Measurements from ENCODE around the gene PAPPA2.

PAPPA2 gene

GRCh38 chr1:176556288-176556687 is 93.3 kb downstream of the PAPPA2 start:
- Histone ChIP-seq H3K9me3 (ENCODE audit: low read length) (no peaks in the 10 kb centered on the region), H3K36me3 (ENCODE audit: insufficient read depth, low read length) (no peaks in the 10 kb centered on the region)

GRCh38 chr1:176557543-176558258 is 94.7 kb downstream of the PAPPA2 start:
- no peaks in the 10 kb centered on the region for H3K36me3 ChIP-seq (ENCODE audit: insufficient read depth, low read length)
- no peaks in the 10 kb centered on the region for H3K9me2 ChIP-seq (ENCODE audit: low read depth, low read length)
- H3K79me2 ChIP-seq (ENCODE audit: insufficient read depth, low read length) = no peaks in the 10 kb centered on the region
- H3F3A ChIP-seq (ENCODE audit: insufficient read depth, low read length) = no peaks in the 10 kb centered on the region
- no peak overlapping the region for H3K4me2 ChIP-seq (ENCODE audit: low read length)
- no peak for TF ChIP-seq EZH2 (IDR thresholded peaks at IDR 0.05; ENCODE audit: borderline replicate concordance, low read length)
- H3K27ac ChIP-seq (ENCODE audit: low read depth, low read length, poor library complexity, severe bottlenecking) = no peak overlapping the region
- H3K9me3 ChIP-seq (ENCODE audit: low read length) = no peaks in the 10 kb centered on the region
- H3K27me3 ChIP-seq (ENCODE audit: insufficient read depth, low read length) = no peaks in the 10 kb centered on the region; the same call in 1 of the 2 replicates
- no peaks in the 10 kb centered on the region for H3K4me1 ChIP-seq (ENCODE audit: insufficient read depth, low read length, severe bottlenecking)
- H3K4me3 ChIP-seq (ENCODE audit: low read depth, low read length, poor library complexity, severe bottlenecking) = no peak overlapping the region
- H2AFZ ChIP-seq (ENCODE audit: low read length) = no peak overlapping the region
- H3K9ac ChIP-seq (ENCODE audit: low read length) = no peak overlapping the region
- no peaks in the 10 kb centered on the region for H4K20me1 ChIP-seq (ENCODE audit: insufficient read depth, low read length)

More at GRCh38 chr1:176556288-176556687, 93.3 kb downstream of the PAPPA2 start:
- Histone ChIP-seq H3K9ac (ENCODE audit: low read length) (no peak overlapping the region), H4K20me1 (ENCODE audit: insufficient read depth, low read length) (no peaks in the 10 kb centered on the region), H3K27ac (ENCODE audit: low read depth, low read length, poor library complexity, severe bottlenecking) (no peak overlapping the region), H3F3A (ENCODE audit: insufficient read depth, low read length) (no peaks in the 10 kb centered on the region), H3K9me2 (ENCODE audit: low read depth, low read length) (no peaks in the 10 kb centered on the region), H3K79me2 (ENCODE audit: insufficient read depth, low read length) (no peaks in the 10 kb centered on the region), H3K4me2 (ENCODE audit: low read length) (no peak overlapping the region), H2AFZ (ENCODE audit: low read length) (no peak overlapping the region), H3K4me3 (ENCODE audit: low read depth, low read length, poor library complexity, severe bottlenecking) (no peak overlapping the region), H3K27me3 (ENCODE audit: insufficient read depth, low read length) (no peaks in the 10 kb centered on the region; the same call in 1 of the 2 replicates), H3K4me1 (ENCODE audit: insufficient read depth, low read length, severe bottlenecking) (no peaks in the 10 kb centered on the region)
- TF ChIP-seq CTCF (IDR thresholded peaks at IDR 0.05; ENCODE audit: low read length) (no peak), EZH2 (IDR thresholded peaks at IDR 0.05; ENCODE audit: borderline replicate concordance, low read length) (no peak)

- Histone ChIP-seq H4K20me1 (ENCODE audit: insufficient read depth, low read length) (no peaks in the 10 kb centered on the region), H3K27ac (ENCODE audit: low read depth, low read length, poor library complexity, severe bottlenecking) (no peak overlapping the region), H3K9me3 (ENCODE audit: low read length) (no peaks in the 10 kb centered on the region), H3K9ac (ENCODE audit: low read length) (no peak overlapping the region), H3K36me3 (ENCODE audit: insufficient read depth, low read length) (no peaks in the 10 kb centered on the region), H3K4me1 (ENCODE audit: insufficient read depth, low read length, severe bottlenecking) (no peaks in the 10 kb centered on the region), H3K4me2 (ENCODE audit: low read length) (no peak overlapping the region), H3K79me2 (ENCODE audit: insufficient read depth, low read length) (no peaks in the 10 kb centered on the region), H3K9me2 (ENCODE audit: low read depth, low read length) (no peaks in the 10 kb centered on the region), H2AFZ (ENCODE audit: low read length) (no peak overlapping the region), H3K27me3 (ENCODE audit: insufficient read depth, low read length) (no peaks in the 10 kb centered on the region; the same call in 1 of the 2 replicates), H3F3A (ENCODE audit: insufficient read depth, low read length) (no peaks in the 10 kb centered on the region), H3K4me3 (ENCODE audit: low read depth, low read length, poor library complexity, severe bottlenecking) (no peak overlapping the region)
- TF ChIP-seq EZH2 (IDR thresholded peaks at IDR 0.05; ENCODE audit: borderline replicate concordance, low read length) = no peak
- TF ChIP-seq CTCF (IDR thresholded peaks at IDR 0.05; ENCODE audit: low read length) = no peak
Measured at GRCh38 chr1:176558561-176558960, 95.6 kb downstream of the PAPPA2 start.

- H3K4me3 ChIP-seq (ENCODE audit: low read depth, low read length, poor library complexity, severe bottlenecking) = no peak overlapping the region
- no peaks in the 10 kb centered on the region for H3K36me3 ChIP-seq (ENCODE audit: insufficient read depth, low read length)
- H3K79me2 ChIP-seq (ENCODE audit: insufficient read depth, low read length) = no peaks in the 10 kb centered on the region
- H4K20me1 ChIP-seq (ENCODE audit: insufficient read depth, low read length) = no peaks in the 10 kb centered on the region
- H3K9me2 ChIP-seq (ENCODE audit: low read depth, low read length) = no peaks in the 10 kb centered on the region
- H3K9ac ChIP-seq (ENCODE audit: low read length) = no peak overlapping the region
- no peak for TF ChIP-seq EZH2 (IDR thresholded peaks at IDR 0.05; ENCODE audit: borderline replicate concordance, low read length)
- no peak for TF ChIP-seq CTCF (IDR thresholded peaks at IDR 0.05; ENCODE audit: low read length)
- H3K4me1 ChIP-seq (ENCODE audit: insufficient read depth, low read length, severe bottlenecking) = no peaks in the 10 kb centered on the region
- H3F3A ChIP-seq (ENCODE audit: insufficient read depth, low read length) = no peaks in the 10 kb centered on the region
- no peaks in the 10 kb centered on the region; the same call in 1 of the 2 replicates for H3K27me3 ChIP-seq (ENCODE audit: insufficient read depth, low read length)
- H3K27ac ChIP-seq (ENCODE audit: low read depth, low read length, poor library complexity, severe bottlenecking) = no peak overlapping the region
- H3K9me3 ChIP-seq (ENCODE audit: low read length) = no peaks in the 10 kb centered on the region
- H3K4me2 ChIP-seq (ENCODE audit: low read length) = no peak overlapping the region
- H2AFZ ChIP-seq (ENCODE audit: low read length) = no peak overlapping the region
Measured at GRCh38 chr1:176559474-176559873, 96.5 kb downstream of the PAPPA2 start.
